ENCODE results near the gene LSM14A.
"Not testable (repeated sequence)": the region's sequence is repeated elsewhere in the genome, so short reads cannot be mapped to it uniquely, and the experiment has no call there.

Gene LSM14A

GRCh38 chr19:34193439-34193838, 21.1 kb downstream of the LSM14A start:
- H3K27ac ChIP-seq (ENCODE audit: low read length), result no peak overlapping the region
- TF ChIP-seq EZH2phosphoT487 (IDR thresholded peaks at IDR 0.05; ENCODE audit: low read length), result no peak
- no peak for TF ChIP-seq EZH2 (optimal IDR thresholded peaks at IDR 0.05; ENCODE audit: low read depth, low read length)
- TF ChIP-seq CTCF (IDR thresholded peaks at IDR 0.05; ENCODE audit: low read length), result no peak
- no peak overlapping the region for H2AFZ ChIP-seq (ENCODE audit: low read length)
- H3K9me3 ChIP-seq (replicated peaks; ENCODE audit: insufficient read depth, low read length), result no peaks in the 10 kb centered on the region
- no peaks in the 10 kb centered on the region for H3K9me2 ChIP-seq (replicated peaks; ENCODE audit: insufficient read depth, low read length)
- H3K27me3 ChIP-seq (replicated peaks; ENCODE audit: insufficient read depth, low read length), result no peaks in the 10 kb centered on the region
- peaks cover 6% of the 10 kb centered on the region for H3K36me3 ChIP-seq (replicated peaks; ENCODE audit: insufficient read depth, low read length)
- DNase-seq, result no peak
- no peaks in the 10 kb centered on the region for H3F3A ChIP-seq (ENCODE audit: insufficient read depth, low read length)
- peaks cover 88% of the 10 kb centered on the region for H3K79me2 ChIP-seq (ENCODE audit: low read length)
- H3K4me1 ChIP-seq (ENCODE audit: low read length), result no peaks in the 10 kb centered on the region
- H3K9ac ChIP-seq (ENCODE audit: low read length), result no peak overlapping the region
- no peak overlapping the region for H3K4me2 ChIP-seq (ENCODE audit: low read depth, low read length)
- H3K4me3 ChIP-seq (ENCODE audit: low read length), result no peak overlapping the region
- H4K20me1 ChIP-seq (ENCODE audit: insufficient read depth, low read length), result peaks cover 49% of the 10 kb centered on the region

- Histone ChIP-seq H4K20me1 (ENCODE audit: insufficient read depth, low read length) (peaks cover 46% of the 10 kb centered on the region), H3K9ac (ENCODE audit: low read length) (no peak overlapping the region), H3K36me3 (replicated peaks; ENCODE audit: insufficient read depth, low read length) (peaks cover 6% of the 10 kb centered on the region), H3K27me3 (replicated peaks; ENCODE audit: insufficient read depth, low read length) (no peaks in the 10 kb centered on the region), H3K27ac (ENCODE audit: low read length) (no peak overlapping the region), H3F3A (ENCODE audit: insufficient read depth, low read length) (no peaks in the 10 kb centered on the region), H3K4me3 (ENCODE audit: low read length) (no peak overlapping the region), H3K4me1 (ENCODE audit: low read length) (no peaks in the 10 kb centered on the region), H3K9me3 (replicated peaks; ENCODE audit: insufficient read depth, low read length) (no peaks in the 10 kb centered on the region), H2AFZ (ENCODE audit: low read length) (no peak overlapping the region), H3K79me2 (ENCODE audit: low read length) (peaks cover 83% of the 10 kb centered on the region), H3K4me2 (ENCODE audit: low read depth, low read length) (no peak overlapping the region), H3K9me2 (replicated peaks; ENCODE audit: insufficient read depth, low read length) (no peaks in the 10 kb centered on the region)
- no peak for DNase-seq
- no peak for TF ChIP-seq CTCF (IDR thresholded peaks at IDR 0.05; ENCODE audit: low read length)
- TF ChIP-seq EZH2 (optimal IDR thresholded peaks at IDR 0.05; ENCODE audit: low read depth, low read length), result no peak
- no peak for TF ChIP-seq EZH2phosphoT487 (IDR thresholded peaks at IDR 0.05; ENCODE audit: low read length)
Observed at GRCh38 chr19:34193876-34194275, 21.6 kb downstream of the LSM14A start.

DNA sequence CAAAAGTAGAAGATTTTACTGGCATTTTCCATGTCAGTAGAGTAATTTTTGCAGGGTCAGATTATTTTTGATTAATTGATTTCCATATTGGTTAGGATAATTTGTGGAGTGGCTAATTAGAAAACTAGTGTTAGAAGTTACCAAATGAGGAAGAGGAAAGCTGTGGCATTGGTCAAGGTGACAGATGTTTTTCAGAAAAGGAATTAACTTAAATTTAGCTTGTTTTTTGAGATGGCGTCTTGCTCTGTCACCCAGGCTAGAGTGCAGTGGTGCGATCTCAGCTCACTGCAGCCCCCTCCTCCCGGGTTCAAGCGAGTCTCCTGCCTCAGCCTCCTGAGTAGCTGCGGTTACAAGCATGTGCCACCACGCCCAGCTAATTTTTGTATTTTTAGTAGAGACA, 28.8 kb downstream of the LSM14A start:
- Histone ChIP-seq H3K9me3 (replicated peaks; ENCODE audit: insufficient read depth, low read length) (no peaks in the 10 kb centered on the region), H4K20me1 (ENCODE audit: insufficient read depth, low read length) (no peaks in the 10 kb centered on the region), H3F3A (ENCODE audit: insufficient read depth, low read length) (no peaks in the 10 kb centered on the region), H3K4me3 (ENCODE audit: low read length) (no peak overlapping the region), H3K27ac (ENCODE audit: low read length) (no peak overlapping the region), H2AFZ (ENCODE audit: low read length) (no peak overlapping the region), H3K9ac (ENCODE audit: low read length) (no peak overlapping the region), H3K4me1 (ENCODE audit: low read length) (no peaks in the 10 kb centered on the region), H3K4me2 (ENCODE audit: low read depth, low read length) (no peak overlapping the region), H3K36me3 (replicated peaks; ENCODE audit: insufficient read depth, low read length) (peaks cover 6% of the 10 kb centered on the region; the same call in 1 of the 2 replicates), H3K27me3 (replicated peaks; ENCODE audit: insufficient read depth, low read length) (no peaks in the 10 kb centered on the region), H3K79me2 (ENCODE audit: low read length) (peaks cover 29% of the 10 kb centered on the region), H3K9me2 (replicated peaks; ENCODE audit: insufficient read depth, low read length) (no peaks in the 10 kb centered on the region)
- DNase-seq, result no peak
- TF ChIP-seq EZH2 (optimal IDR thresholded peaks at IDR 0.05; ENCODE audit: low read depth, low read length) (no peak), CTCF (IDR thresholded peaks at IDR 0.05; ENCODE audit: low read length) (no peak), EZH2phosphoT487 (IDR thresholded peaks at IDR 0.05; ENCODE audit: low read length) (no peak)

GRCh38 chr19:34205324-34205723, 33.0 kb downstream of the LSM14A start:
- not testable (repeated sequence) for H2AFZ ChIP-seq (ENCODE audit: low read length); H3K4me2 ChIP-seq (ENCODE audit: low read depth, low read length); H3K4me3 ChIP-seq (ENCODE audit: low read length); H4K20me1 ChIP-seq (ENCODE audit: insufficient read depth, low read length); H3F3A ChIP-seq (ENCODE audit: insufficient read depth, low read length); DNase-seq; H3K9ac ChIP-seq (ENCODE audit: low read length); H3K27me3 ChIP-seq (replicated peaks; ENCODE audit: insufficient read depth, low read length); H3K4me1 ChIP-seq (ENCODE audit: low read length); H3K36me3 ChIP-seq (replicated peaks; ENCODE audit: insufficient read depth, low read length); H3K27ac ChIP-seq (ENCODE audit: low read length); H3K9me2 ChIP-seq (replicated peaks; ENCODE audit: insufficient read depth, low read length); H3K9me3 ChIP-seq (replicated peaks; ENCODE audit: insufficient read depth, low read length)
- H3K79me2 ChIP-seq (ENCODE audit: low read length), result peaks cover 13% of the 10 kb centered on the region

Measured in MM.1S (cell line).